HT1080 (cell line): ENCODE results near the gene CYP27A1. TPM values are rescaled to one million over a fixed set of nuclear protein-coding genes. Genes with fewer than 3 reads are reported as not detected.

Experiments
- DNase-seq: peaks from one replicate; pipeline ENCODE4 v3.0.0-alpha.2; 2015; ENCODE audit warnings: low read depth
- total RNA-seq: library from RNA; depleted of rRNA; stranded (reverse); fragments of >200 nt; shearing (Covaris generic); gene quantifications from 2 replicates; pipeline ENCODE4 v1.2.3, GENCODE V29; 2014; rRNA removed

CYP27A1 gene
- total RNA-seq, 1 experiment from 2014 or later = not detected

DNA sequence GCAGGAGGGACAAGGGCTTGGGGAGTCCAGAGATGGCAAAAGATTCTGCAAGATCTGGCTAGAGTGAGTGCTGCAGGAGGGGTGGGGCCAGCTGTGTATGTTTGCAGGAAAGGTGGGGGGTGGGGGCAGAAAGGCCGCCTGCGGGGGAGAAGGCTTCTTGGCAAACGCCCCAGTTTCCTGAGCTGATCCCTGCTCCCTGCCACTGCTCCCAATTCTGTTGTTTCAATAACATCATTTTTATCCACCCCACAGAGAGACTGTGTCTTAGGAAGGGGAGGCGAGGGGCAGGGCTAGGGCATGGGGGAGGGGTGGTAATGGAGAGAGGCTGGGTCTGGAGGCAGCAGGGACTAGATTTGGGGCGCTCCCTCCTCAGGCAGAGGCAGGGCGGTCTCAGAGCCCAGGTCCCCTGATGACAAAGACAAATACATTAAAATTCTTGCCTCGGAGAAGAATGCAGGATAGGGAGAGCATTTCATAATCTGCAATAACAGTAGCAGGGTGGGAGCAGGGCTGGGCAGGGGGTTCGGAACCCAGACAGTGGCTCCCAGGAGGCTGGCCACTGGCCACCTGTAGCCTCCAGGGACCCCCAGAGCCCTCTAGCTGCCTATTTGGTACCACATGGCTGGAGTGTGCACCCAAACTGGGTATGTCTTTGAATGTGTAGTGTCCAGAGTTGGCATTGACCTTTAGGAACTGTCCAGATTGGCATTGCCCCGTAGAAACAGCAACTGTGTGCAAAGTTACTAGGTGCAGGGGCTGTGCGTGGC is 75.6 kb downstream of the CYP27A1 start:
- no peak for DNase-seq

DNA sequence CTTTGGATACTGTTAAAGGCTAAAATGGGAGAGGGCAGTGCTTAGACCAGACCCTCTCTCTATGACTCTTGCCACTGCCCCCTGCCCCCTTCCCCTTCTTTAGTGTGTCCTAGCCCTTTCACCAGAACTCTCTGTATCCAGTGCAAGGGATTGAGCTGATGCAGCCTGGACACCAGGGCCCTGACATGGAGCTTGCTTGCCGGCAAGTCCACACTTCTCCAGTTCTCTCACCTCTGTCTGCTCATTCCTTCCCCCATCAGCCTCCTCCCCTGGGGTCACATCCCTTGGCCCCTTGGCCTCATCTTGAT is 76.1 kb downstream of the CYP27A1 start:
- no peak for DNase-seq

DNA sequence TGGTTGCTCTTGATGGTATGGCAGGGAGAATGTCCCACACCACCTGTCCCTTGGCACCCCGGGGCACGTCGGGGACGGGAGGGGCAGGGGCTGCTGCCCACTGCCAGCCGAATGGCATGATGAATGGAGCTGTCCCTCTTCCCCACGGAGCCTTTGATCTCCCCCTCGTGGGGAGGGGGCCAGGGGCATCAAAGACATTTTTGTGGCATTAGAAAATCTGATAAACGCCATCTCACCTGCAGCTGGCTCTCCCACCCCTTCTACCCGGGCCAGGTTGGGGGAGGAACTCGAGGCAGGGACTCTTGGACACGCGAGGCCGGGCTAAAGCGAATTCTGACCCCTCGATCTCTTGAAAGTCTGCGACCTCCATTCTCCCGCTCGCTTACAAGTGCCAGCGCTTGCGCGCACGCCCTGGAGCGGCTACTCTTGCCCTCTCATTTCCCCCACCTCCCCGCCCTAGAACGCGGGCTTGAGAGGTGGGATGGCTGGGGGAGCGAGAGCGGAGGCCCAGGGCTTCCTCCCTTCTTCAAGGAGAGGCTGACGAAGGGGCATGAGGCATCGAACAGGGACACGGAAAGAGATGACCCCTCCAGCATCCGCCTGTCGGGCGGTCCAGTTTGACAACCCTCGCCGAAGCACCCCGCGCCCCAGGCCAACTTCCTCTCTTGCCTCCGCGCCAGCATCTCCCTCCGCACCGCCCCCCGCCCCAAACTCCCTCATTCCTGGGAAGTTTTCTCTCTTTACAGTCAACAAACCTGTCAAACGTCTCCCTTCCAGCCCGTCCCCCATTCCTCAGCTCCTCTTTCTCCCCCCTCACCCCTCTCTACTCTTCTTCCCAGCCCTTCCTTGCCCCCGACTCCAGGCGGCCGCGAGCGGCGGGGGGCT is 77.0 kb downstream of the CYP27A1 start:
- DNase-seq = no peak

DNA sequence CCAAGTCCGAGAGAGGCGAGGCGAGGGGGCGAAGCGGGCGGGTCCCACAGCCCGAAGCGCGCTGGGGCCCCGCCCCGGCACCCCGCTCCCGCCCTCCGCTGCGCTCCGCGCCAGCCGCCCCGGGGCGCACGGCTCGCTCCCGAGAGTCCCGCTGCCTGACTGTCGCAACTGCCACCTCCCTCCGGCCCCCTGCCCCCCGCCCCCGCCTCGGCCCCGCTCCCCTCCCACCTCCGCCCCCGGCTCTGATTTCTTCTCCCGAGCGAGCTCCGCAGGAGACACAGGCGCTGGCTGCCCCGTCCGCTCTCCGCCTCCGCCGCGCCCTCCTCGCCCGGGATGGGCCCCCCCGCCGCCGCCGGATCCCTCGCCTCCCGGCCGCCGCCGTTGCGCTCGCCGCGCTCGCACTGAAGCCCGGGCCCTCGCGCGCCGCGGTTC is 77.6 kb downstream of the CYP27A1 start, which contains the start of gene WNT6:
Gene WNT6, plus strand, starts transcription at position 250 of the 432 bp plus-strand sequence. CDS start 233 bp downstream, outside the sequence.
- DNase-seq = no peak

DNA sequence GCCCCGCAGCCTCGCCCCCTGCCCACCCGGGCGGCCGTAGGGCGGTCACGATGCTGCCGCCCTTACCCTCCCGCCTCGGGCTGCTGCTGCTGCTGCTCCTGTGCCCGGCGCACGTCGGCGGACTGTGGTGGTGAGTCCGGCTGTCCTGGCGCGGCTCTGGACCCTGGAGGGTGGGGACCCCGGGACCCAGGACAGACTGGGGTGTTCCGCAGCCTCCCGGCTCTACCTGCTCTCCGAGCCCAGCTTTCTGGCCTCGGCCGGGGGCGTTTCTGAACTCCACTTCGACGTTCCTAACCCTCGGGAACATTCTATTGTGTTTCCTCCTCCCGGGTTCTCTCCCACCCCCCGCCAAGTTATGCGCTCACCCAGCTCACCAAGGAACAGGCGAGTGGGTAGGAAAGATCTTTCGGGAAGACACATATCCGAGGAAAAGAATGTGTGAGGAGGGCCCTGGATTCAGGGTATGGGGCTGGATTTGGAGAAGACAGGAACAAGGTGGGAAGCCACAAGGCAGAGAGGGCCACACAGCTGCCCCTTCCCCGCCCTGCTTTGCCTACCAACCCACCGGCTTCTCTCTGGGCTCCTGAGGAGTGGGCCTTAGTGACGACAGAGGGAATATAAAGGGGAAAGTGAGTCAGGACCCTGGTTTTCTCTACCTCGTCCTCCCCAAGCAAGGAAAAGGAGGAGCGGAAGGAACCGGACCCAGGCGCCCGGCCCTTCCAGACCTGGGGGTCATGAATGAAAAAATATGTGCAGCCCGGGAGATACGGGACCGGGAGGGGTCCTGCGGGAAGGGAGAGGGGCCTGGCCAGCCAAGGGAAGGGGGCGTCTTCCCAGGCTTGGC is 78.3 kb downstream of the CYP27A1 start:
- no peak for DNase-seq

DNA sequence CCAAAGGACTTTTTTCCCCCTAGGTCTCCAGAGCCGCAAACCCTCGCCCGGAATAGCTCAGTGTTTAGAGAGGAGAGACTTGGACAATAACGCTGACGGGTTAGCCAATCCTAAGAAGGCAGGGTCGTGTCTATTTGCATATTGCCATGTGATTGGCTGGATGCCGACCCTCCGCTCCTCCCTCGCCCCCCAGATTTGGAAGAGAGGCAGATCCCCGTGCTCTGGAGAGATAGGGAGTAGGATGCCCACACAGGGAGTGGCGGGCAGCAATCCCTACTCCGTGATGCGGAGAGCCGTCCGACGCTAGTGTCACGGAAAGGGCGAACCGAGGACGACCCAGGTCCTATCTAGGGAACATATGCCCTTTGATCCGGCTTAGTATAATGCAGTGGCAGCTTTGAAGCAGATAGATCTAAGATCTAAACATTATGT is 79.0 kb downstream of the CYP27A1 start:
- DNase-seq = no peak

DNA sequence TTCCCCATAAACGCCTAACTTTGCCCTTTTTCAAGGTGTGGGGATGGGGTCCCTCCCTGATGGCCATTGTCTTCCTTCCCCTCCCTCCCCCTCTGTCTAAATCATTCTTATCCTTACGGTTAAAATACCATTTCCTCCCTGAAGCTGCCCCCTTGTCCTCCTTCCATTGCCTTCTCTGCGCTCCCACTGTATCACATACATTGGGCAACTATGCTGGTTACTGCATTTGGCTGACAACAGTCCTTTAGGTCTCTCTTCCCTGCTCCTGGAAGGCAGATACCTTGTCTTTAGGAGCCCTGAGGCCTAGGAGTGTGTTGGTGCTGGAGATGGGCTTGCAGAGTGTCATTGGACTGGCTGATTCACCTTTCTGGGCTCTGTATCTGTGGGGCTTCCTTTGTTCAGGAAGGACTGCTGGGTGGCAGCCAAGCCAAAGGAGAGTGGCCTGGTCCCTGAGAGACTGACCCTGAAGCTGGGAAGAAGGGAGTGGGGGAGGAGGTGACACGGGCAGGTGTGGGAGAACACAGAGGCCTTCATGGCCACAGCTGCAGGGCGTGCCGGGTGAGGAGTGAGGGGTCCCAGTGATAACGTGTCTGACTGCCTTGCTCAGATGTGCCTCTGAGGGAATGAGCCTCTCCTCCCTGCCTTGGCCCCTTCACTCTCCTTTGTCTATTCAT is 79.8 kb downstream of the CYP27A1 start:
- no peak for DNase-seq

DNA sequence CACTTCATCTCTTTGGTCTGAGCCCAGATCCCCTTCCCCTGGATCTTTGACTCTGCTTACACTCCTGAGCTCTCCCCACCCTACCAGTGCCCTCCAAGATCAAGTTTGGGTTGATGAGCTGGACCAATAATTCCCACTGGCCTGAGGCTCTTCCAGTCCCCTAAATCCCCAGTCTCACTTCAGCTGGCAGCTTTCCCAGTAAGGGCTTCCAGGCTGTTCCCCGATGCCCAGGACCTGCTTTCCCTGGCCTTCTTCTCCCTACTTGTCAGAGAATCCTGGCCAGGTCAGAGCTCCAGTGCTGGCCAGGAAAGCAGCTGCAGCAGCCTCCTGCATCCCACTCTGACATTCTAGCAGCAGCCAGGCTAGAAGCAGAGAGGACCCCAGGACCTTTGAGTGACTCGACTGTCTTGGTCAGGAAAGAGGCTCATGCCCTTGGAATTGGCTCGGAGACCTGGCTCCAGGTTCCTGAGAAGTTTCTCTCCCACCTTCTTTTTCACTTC is 81.1 kb downstream of the CYP27A1 start:
- no peak for DNase-seq

Other genes with a start within 250 kb of the CYP27A1 start
- 7.7 and 8.7 TPM in 2 replicates for gene USP37, start 213.8 kb upstream of the CYP27A1 start, total RNA-seq
- gene CNOT9, start 213.3 kb upstream of the CYP27A1 start, total RNA-seq = 80.1 and 101 TPM in 2 replicates
- 1.7 and 2.4 TPM in 2 replicates for gene PLCD4, start 174.2 kb upstream of the CYP27A1 start, total RNA-seq
- gene ZNF142, start 122.5 kb upstream of the CYP27A1 start, total RNA-seq = 17.8 and 26.0 TPM in 2 replicates
- gene BCS1L, start 122.5 kb upstream of the CYP27A1 start, total RNA-seq = 69.2 and 80.7 TPM in 2 replicates
- gene RNF25, start 110.1 kb upstream of the CYP27A1 start, total RNA-seq = 106 TPM in 2 replicates
- 11.0 and 14.9 TPM in 2 replicates for gene STK36, start 110.1 kb upstream of the CYP27A1 start, total RNA-seq
- 21.6 and 22.9 TPM in 2 replicates for gene TTLL4, start 71.3 kb upstream of the CYP27A1 start, total RNA-seq
- gene PRKAG3, start 49.7 kb downstream of the CYP27A1 start, total RNA-seq = not detected in 2 replicates
- not detected in 2 replicates for gene WNT6, start 77.7 kb downstream of the CYP27A1 start, total RNA-seq
- 0.20 TPM in 1 of 2 replicates, not detected in the other for gene WNT10A, start 98.7 kb downstream of the CYP27A1 start, total RNA-seq
- gene CDK5R2, start 177.5 kb downstream of the CYP27A1 start, total RNA-seq = 0.27 TPM in 1 of 2 replicates, not detected in the other
- gene FEV, start 203.0 kb downstream of the CYP27A1 start, total RNA-seq = not detected in 2 replicates
- gene CRYBA2, start 211.3 kb downstream of the CYP27A1 start, total RNA-seq = not detected in 2 replicates